Activated T-cell treated with anti-CD3 and anti-CD28 coated beads for 48 hours (primary cell): Measurements from ENCODE around the gene PRKAR2A.

ENCODE experiments used
- DNase-seq: peaks from one replicate; pipeline ENCODE4 v3.0.0-alpha.2; 2020; ENCODE audit warnings: low read depth

The PRKAR2A gene

DNA sequence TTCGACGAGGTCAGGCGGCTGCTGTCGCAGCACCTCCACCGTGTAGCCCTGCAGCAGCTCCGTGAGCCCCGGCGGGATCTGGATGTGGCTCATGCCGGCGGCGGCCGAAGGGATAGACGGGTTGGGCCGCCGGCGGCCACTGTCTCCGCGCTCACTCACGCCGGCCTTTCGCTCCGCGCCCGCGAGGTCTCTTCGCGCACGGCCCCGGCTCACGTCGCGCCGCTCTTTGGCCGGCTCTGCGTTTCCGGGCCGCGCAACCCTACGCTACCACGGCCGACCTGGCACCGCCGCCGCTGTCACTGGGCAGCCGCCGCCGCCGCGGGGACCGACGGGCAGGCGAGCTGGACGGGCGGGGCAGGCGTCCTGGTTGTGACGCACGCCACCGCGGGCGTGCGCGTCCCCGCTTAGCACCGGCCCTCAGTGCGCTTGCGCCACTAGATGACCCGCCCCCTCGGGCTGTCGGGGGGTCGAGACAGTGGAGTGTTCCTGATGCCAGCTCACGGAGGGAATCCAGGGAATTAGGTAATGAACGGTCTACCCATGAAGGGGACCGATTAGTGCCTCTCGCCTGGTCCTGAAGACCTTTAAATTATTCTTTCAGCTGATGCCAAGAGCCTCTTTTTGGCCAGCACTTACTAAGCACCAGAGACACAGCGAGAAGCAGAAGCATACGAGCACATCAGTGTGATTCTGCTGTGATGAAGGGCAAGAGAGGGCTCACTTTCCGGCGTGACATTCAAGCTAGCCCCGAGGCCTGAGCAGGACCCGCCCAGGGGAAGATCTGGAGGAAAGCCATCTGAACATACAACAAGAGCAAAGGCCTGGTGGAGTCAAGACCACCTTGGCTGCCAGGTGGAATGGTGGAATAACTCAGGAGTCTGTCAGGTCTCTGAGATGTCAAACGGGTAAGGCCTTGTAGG lies at the start of gene PRKAR2A:
Gene PRKAR2A (minus strand): TSS at position 371 of the 920 bp plus-strand sequence. CDS start 278 bp downstream, at position 93.
- DNase-seq = peak; percentile 81

GRCh38 chr3:48896936-48897335 lies 49.3 kb upstream of the PRKAR2A start:
- no peak for DNase-seq

DNA sequence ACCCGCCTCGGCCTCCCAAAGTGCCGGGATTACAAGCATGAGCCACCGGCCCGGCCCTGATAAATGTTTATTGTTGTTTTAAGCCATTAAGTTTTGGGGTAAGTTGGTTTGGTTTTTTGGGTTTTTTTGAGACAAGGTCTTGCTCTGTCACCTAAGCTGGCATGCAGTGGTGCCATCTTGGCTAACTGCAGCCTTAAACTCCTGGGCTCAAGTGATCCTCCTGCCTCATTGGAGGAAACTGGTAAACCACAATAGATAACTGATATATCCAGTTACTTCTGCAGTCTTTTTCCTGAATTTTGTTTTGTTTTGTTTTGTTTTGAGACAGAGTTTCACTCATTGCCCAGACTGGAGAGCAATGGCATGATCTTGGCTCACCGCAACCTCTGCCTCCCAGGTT lies 46.8 kb upstream of the PRKAR2A start:
- DNase-seq = no peak

- DNase-seq = no peak
These were observed 43.9 kb upstream of the PRKAR2A start for GRCh38 chr3:48891606-48892005.

DNA sequence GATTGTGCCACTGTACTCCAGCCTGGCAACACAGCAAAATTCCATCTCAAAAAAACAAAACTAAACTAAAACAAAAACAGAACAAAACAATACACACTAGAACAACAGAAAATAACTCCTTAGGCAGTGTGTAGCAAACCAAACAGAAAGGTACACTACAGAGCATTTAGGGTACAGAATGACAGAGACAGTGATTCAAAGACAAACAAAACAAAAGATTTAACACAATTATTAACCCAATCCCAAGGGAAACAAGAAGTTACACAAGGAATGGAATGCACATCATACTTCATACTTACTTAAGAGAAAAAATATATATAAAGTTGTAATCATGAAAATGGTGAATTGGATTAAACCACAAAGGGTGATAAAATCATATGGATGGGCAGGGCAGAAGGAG lies 38.1 kb upstream of the PRKAR2A start:
- DNase-seq = no peak

DNA sequence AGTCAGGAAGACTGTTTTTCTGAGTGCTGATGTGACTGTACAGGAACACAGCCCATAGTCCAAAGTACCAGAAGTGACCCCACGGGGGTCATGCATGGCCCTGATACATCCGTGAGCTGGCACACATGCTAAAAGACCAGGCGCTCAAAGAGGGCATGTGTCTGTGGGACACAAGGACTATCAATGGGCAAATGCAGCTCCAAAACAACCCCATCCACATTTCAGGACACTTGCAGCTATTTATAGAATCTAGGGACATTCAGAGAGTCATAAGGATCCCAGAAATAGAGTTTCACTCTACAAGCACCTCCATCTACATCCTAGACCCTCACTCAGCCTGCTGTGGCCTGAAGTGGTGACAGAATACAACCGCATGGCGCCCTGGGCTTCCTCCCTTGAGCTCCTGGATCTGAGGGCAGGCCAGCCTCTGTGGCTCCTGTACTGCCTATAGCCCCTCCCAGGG lies 34.0 kb upstream of the PRKAR2A start:
- DNase-seq = no peak

DNA sequence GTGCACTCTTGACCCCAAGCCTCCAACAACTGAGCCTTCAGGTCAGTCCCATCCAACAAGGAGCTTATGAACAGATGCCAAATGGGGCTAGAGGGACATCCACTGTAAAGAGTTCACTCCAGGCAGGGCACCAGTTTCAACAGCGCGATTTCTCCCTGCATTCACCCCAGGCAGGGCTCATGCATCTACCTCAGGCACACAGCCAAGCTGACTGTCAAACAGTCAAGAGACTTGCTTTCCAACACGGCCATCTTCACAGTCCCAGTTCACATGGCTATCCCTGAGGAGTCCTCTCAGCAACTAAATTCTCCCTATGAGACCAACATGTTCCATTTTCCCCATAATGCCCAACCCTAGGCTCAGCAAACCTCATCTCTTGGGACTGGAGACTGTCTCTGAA lies 33.3 kb upstream of the PRKAR2A start:
- DNase-seq = no peak

GRCh38 chr3:48879994-48880377 lies 32.3 kb upstream of the PRKAR2A start:
- no peak for DNase-seq

- DNase-seq = no peak
These were observed 31.8 kb upstream of the PRKAR2A start for GRCh38 chr3:48879307-48879993.

DNA sequence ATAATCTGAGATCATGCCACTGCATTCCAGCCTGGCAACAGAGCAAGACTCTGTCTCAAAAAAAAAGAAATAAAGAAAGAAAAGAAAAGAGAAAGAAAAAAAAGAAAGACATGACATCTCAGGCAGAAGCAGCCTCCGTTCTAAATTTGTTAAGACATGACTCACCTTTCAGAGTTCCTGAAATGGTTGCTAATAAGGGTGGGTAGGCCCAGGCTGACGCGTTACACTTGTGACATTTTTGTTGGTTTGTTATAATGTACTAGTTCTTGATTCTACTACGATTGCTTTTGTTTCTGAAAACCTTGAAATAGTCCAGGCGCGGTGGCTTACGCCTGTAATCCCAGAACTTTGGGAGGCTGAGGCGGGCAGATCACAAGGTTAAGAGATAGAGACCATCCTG lies 30.0 kb upstream of the PRKAR2A start:
- no peak for DNase-seq

- no peak for DNase-seq
These were observed 15.4 kb upstream of the PRKAR2A start for GRCh38 chr3:48863122-48863521.

DNA sequence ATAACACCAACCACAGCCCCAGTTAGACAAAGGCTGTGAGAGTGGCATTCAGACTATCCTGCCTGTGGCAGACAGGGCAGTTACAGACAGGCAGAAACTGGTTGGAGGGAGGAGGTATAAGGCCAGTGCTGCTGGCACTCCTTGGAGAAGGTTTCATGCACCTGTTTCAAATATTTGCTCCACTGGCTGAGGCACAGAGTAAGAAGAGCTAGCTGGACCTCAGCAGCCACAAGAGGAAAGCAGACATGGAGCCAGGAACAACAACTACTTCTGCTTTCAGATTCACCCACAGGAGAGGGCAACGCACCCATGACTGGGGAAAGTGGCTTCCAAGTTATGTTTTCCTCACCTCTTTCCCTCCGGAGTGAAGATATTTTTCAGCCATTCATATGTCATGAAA lies 11.5 kb upstream of the PRKAR2A start:
- no peak for DNase-seq

DNA sequence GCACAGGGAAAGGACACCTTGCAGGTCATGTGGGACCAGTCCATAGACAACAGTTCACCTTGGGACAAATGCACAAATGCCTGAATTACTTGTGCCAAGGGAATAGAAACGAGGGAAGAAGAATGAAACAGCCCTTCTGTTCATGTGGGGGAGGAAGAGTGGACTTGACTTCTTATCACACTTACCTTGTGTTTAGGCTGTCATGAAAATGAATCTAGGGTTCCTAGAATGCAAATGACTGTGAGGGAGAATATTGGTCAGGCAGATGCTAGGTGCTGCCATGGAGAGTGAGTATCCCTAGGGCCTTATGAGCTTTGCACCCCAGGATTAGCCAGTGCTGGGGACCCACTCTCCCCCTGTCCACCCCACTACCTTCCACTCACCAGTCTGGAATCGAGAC lies 11.0 kb upstream of the PRKAR2A start:
- no peak for DNase-seq

GRCh38 chr3:48857641-48858040 lies 10.0 kb upstream of the PRKAR2A start:
- no peak for DNase-seq

- no peak for DNase-seq
These were observed 8.8 kb upstream of the PRKAR2A start for GRCh38 chr3:48856469-48856868.

DNA sequence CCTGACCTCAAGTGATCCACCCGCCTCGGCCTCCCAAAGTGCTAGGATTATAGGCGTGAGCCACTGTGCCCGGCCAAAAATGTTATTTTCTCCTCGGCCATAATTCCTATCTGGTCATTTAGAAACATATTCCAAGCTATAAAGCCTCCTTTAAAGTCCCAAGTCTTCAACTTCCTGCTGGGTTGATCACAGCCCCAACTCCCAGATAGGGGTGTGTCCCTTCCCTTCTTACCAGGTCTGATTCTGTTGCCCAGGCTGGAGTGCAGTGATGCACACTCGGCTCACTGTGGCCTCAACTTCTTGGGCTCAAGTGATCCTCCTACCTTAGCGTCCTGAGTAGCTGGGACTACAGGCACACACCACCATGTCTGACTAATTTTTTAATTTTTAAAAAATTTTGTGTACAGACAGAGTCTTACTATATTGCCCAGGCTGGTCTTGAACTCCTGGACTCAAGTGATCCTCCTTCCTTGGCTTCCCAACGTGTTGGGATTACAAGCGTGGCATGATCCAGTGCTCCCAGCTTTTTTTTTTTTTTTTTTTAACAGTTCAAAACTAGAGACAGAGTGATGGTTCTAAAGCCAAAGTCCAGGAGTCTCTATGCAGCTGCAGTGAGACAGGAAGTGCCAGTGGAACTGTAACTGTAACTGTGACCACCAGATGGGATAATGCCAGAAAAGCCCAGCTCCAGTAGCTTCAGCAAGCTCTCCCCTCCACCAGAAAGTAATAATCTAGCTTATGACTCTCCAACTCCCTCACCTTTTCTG lies 8.2 kb upstream of the PRKAR2A start:
- no peak for DNase-seq

GRCh38 chr3:48852151-48852550 lies 4.5 kb upstream of the PRKAR2A start:
- no peak for DNase-seq

DNA sequence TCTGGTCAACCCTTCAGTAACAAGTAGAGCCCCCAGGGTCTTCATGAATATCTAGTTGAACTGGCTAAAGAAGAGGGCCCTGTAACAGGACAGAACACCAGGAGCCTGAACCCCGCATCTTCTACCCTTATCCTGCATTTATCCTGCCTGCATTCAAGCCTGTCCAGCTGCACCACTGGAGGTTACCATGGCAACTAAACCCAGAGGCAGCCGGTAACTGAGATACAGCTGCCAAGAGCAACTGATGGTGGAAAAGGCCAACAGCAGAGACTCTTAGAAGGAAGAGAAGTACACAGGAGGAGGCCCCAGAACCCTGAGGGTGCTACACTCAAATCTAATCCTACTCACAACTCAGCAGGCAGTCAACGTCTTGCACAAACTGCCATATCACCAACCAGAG lies 3.7 kb upstream of the PRKAR2A start:
- DNase-seq = no peak

GRCh38 chr3:48848816-48849515 lies 1.3 kb upstream of the PRKAR2A start:
- DNase-seq = no peak

DNA sequence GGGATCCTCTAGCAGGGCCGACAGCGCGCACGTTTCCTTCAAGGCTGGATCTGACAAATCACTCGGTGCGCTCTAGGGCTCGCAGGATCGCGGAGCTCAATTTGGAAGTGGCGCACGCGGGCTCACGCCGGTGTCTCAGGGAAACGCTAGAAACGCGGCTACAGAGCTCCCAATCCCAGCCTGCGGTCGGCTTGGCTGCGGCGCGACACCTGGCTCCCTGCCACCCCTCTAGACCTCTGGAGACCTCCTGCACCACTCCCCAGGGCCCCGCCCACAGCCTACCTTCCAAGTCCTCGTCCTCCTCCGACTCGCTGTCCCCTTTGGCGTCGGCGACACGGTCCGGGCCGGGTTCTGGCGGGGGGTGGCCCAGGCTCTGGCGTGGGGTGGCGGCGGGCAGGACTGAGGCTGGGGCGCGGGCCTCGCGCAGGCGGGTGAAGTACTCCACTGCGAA lies 596 bp downstream of the PRKAR2A start:
- DNase-seq = peak; percentile 47

- no peak for DNase-seq
These were observed 2.5 kb downstream of the PRKAR2A start for GRCh38 chr3:48845170-48845569.

DNA sequence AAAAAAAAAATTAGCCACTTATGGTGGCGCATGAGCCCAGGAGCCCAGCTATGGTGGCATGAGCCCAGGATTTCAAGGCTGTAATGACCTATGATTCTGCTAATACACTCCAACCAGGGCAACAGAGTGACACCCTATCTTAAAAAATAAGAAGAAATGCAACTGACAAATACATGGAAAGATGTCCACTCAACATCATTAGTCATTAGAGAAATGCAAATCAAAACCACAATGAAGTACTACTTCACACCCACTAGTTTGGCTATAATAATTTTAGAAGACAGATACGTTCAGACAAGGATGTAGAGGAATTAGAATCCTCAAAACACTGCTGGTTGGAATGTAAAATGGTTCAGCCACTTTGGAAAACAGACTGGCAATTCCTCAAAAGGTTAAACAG lies 10.5 kb downstream of the PRKAR2A start:
- no peak for DNase-seq
